Measurements from ENCODE around the gene USP14. TPM values are rescaled to one million over a fixed set of nuclear protein-coding genes. Genes with fewer than 3 reads are reported as not detected.

USP14 gene
- polyA plus RNA-seq, 4 donors, result 58.1 to 71.0 (median 70.3) TPM

GRCh38 chr18:220708-221107 lies 62.4 kb downstream of the USP14 start:
- no peak for DNase-seq (ENCODE audit: low read depth in 4 of 4, low spot score in 3 of 4)

- no peak for DNase-seq (ENCODE audit: low read depth in 4 of 4, low spot score in 3 of 4)
Measured at GRCh38 chr18:225745-226144, 67.4 kb downstream of the USP14 start.

- no peak for DNase-seq (ENCODE audit: low read depth in 4 of 4, low spot score in 3 of 4)
Measured at GRCh38 chr18:227374-227773, 69.0 kb downstream of the USP14 start.

GRCh38 chr18:227902-228301 lies 69.5 kb downstream of the USP14 start:
- DNase-seq (ENCODE audit: low read depth in 4 of 4, low spot score in 3 of 4), result no peak

GRCh38 chr18:228586-228985 lies 70.2 kb downstream of the USP14 start:
- DNase-seq (ENCODE audit: low read depth in 4 of 4, low spot score in 3 of 4), result no peak

- DNase-seq (ENCODE audit: low read depth in 4 of 4, low spot score in 3 of 4), result no peak
Measured at GRCh38 chr18:231563-231962, 73.2 kb downstream of the USP14 start.

GRCh38 chr18:240175-240574 lies 81.8 kb downstream of the USP14 start:
- DNase-seq (ENCODE audit: low read depth in 4 of 4, low spot score in 3 of 4), result no peak

GRCh38 chr18:245282-245847 lies 87.0 kb downstream of the USP14 start:
- no peak for DNase-seq (ENCODE audit: low read depth in 4 of 4, low spot score in 3 of 4)

GRCh38 chr18:248053-248452 lies 89.7 kb downstream of the USP14 start:
- DNase-seq (ENCODE audit: low read depth in 4 of 4, low spot score in 3 of 4), result no peak

GRCh38 chr18:250685-251084 lies 92.3 kb downstream of the USP14 start:
- no peak for DNase-seq (ENCODE audit: low read depth in 4 of 4, low spot score in 3 of 4)

GRCh38 chr18:251572-251971 lies 93.2 kb downstream of the USP14 start:
- no peak for DNase-seq (ENCODE audit: low read depth in 4 of 4, low spot score in 3 of 4)

- no peak for DNase-seq (ENCODE audit: low read depth in 4 of 4, low spot score in 3 of 4)
Measured at GRCh38 chr18:253121-253520, 94.8 kb downstream of the USP14 start.

- DNase-seq (ENCODE audit: low read depth in 4 of 4, low spot score in 3 of 4), result no peak
Measured at GRCh38 chr18:255171-255570, 96.8 kb downstream of the USP14 start.

- no peak for DNase-seq (ENCODE audit: low read depth in 4 of 4, low spot score in 3 of 4)
Measured at GRCh38 chr18:260547-260946, 102.2 kb downstream of the USP14 start.

- DNase-seq (ENCODE audit: low read depth in 4 of 4, low spot score in 3 of 4), result no peak
Measured at GRCh38 chr18:261398-262073, 103.2 kb downstream of the USP14 start.

Other genes starting within 250 kb of the USP14 start
- gene TUBB8B, start 108.9 kb upstream of the USP14 start, polyA plus RNA-seq (ENCODE audit: insufficient read length in 4 of 4), result under 1 TPM in 3 of 4 donors, not detected in 1; 0.51 to 0.58 (median 0.58) TPM
- gene THOC1, start 109.5 kb downstream of the USP14 start, polyA plus RNA-seq (ENCODE audit: insufficient read length in 4 of 4), result 10 to 100 TPM; 60.8 to 82.5 (median 68.3) TPM

Measured in right renal pelvis (tissue), 4 donors.